T-helper 1 cell treated with Interleukin-12 subunit alpha and Interleukin-12 subunit beta and Interleukin-4 antibody, amounts not matched to agents 30 ng/mL and 1 ng/mL, for 36 hours (primary cell): ENCODE measurements around the gene TFPT. TPM values are rescaled to one million over a fixed set of nuclear protein-coding genes. Genes with fewer than 3 reads are reported as not detected.

Source experiments
- intact Hi-C: fragments of 100-400 bp; cut with micrococcal nuclease; formaldehyde crosslinking; loops from one replicate; pipeline ENCODE4 v1.15.1; 2024
- total RNA-seq: library from RNA; stranded (reverse); gene quantifications from 2 replicates; pipeline ENCODE4 v1.2.3, GENCODE V29; 2022

Gene TFPT
- 39.3 and 48.5 TPM in 2 replicates for total RNA-seq

GRCh38 chr19:54115109-54116063, at the start of gene TFPT, which contains the start of gene PRPF31:
Gene TFPT, minus strand, starts transcription at chr19:54115657. Its CDS starts 388 bp downstream, at chr19:54115269.
Gene PRPF31, plus strand, starts transcription at chr19:54115754. Its CDS starts 2,525 bp downstream, at chr19:54118279.
- intact Hi-C loops, result loop anchor here (1.0 to 10.0 kb wide), 14 partner anchors 13 to 1490 kb away; partner anchors contain the start of genes CNOT3, LENG1, NDUFA3 and RPS9

- intact Hi-C loops, result no loop called here
These were observed 49.8 kb upstream of the TFPT start for GRCh38 chr19:54165222-54165621.

- intact Hi-C loops, result no loop called here
These were observed 49.1 kb upstream of the TFPT start for GRCh38 chr19:54164369-54165068.

- intact Hi-C loops, result loop anchor here (1.0 to 2.0 kb wide), 2 partner anchors 286 to 918 kb away; partner anchors contain the start of gene LENG8
These were observed 47.4 kb upstream of the TFPT start for GRCh38 chr19:54162884-54163283.

- intact Hi-C loops, result loop anchor here (1.0 to 2.0 kb wide), 2 partner anchors 287 to 918 kb away; partner anchors contain the start of gene LENG8
These were observed 46.9 kb upstream of the TFPT start for GRCh38 chr19:54162241-54162805.

- intact Hi-C loops, result no loop called here
These were observed 45.4 kb upstream of the TFPT start for GRCh38 chr19:54160854-54161253.

- intact Hi-C loops, result no loop called here
These were observed 44.8 kb upstream of the TFPT start for GRCh38 chr19:54160182-54160811.

GRCh38 chr19:54159352-54160181, 44.1 kb upstream of the TFPT start, which contains the start of gene LENG1:
Gene LENG1, minus strand, starts transcription at chr19:54159721. Its CDS starts 26 bp downstream, at chr19:54159695.
- intact Hi-C loops, result loop anchor here (1.0 to 2.0 kb wide), 12 partner anchors 22 to 1981 kb away; partner anchors contain the start of genes CNOT3, KMT5C, LENG8 and NDUFA3

GRCh38 chr19:54158812-54159351, 43.4 kb upstream of the TFPT start:
- intact Hi-C loops, result loop anchor here (1.0 to 2.0 kb wide), 12 partner anchors 22 to 1981 kb away; partner anchors contain the start of genes CNOT3, KMT5C, LENG8 and NDUFA3

GRCh38 chr19:54156953-54157352, 41.5 kb upstream of the TFPT start:
- intact Hi-C loops, result no loop called here

- intact Hi-C loops, result no loop called here
These were observed 41.0 kb upstream of the TFPT start for GRCh38 chr19:54156490-54156889.

GRCh38 chr19:54155694-54156093, 40.2 kb upstream of the TFPT start:
- intact Hi-C loops, result no loop called here

GRCh38 chr19:54154603-54155345, 39.3 kb upstream of the TFPT start:
- intact Hi-C loops, result no loop called here

GRCh38 chr19:54153731-54154326, 38.4 kb upstream of the TFPT start:
- intact Hi-C loops, result no loop called here

GRCh38 chr19:54152878-54153524, 37.5 kb upstream of the TFPT start:
- intact Hi-C loops, result no loop called here

- intact Hi-C loops, result no loop called here
These were observed 36.8 kb upstream of the TFPT start for GRCh38 chr19:54152267-54152666.

- intact Hi-C loops, result no loop called here
These were observed 36.0 kb upstream of the TFPT start for GRCh38 chr19:54151362-54152035.
